Measurements from ENCODE around the gene C1orf210. TPM values are rescaled to one million over a fixed set of nuclear protein-coding genes. Genes with fewer than 3 reads are reported as not detected.

The C1orf210 gene
- total RNA-seq, 1 experiment from 2014 or later: 5.9 TPM

DNA sequence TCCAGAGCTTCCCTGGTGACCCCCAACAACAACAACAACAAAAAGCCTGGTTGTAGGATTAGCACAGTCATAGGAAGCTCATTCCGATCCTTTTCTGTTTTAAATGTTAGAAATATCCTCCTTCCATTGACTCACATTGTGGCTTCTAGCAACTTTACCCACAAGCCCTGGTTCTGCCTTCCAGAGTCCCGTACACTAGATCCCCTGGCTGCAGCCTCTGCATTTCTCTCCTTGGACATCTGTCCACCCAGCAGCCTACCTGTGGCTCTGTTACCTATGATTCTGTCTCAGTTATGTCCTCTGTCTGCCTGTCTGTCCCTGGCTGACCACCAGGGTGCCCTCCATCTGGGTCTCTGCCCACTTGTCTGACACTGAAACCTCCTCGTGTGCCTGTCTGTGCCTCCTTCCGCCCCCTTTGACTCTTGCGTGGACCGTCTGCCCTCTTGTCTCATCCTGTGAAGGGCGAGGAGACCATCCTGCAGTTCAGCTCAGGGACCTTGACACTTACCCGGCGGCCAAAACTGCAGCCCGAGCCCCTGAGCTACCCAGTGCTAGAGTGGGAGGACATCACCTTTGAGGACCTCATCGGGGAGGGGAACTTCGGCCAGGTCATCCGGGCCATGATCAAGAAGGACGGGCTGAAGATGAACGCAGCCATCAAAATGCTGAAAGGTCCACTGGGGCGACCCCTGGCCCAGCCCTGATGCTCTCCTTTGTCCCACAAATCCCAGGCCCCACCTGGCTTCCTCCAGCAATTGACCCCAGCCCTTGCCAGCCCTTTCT lies 31.5 kb upstream of the C1orf210 start:
- Histone ChIP-seq H3K4ac (ENCODE audit: low read depth, low read length) (no peak overlapping the region), H3K18ac (ENCODE audit: insufficient read length, low read depth, low read length) (no peak overlapping the region), H2BK5ac (ENCODE audit: insufficient read length, low read length) (no peak overlapping the region), H3K79me1 (ENCODE audit: insufficient read depth, low read depth, low read length, poor library complexity, severe bottlenecking) (no peaks in the 10 kb centered on the region), H4K91ac (ENCODE audit: insufficient read length, low read depth, low read length) (no peak overlapping the region), H3K9ac (ENCODE audit: extremely low read depth, insufficient read length, low read length) (no peak overlapping the region), H3K4me2 (ENCODE audit: insufficient read depth, insufficient read length, low read length) (no peak overlapping the region), H4K5ac (ENCODE audit: insufficient read length, low read depth, low read length) (no peak overlapping the region), H3K56ac (ENCODE audit: insufficient read length, low read depth, low read length) (no peak overlapping the region), H3K79me2 (ENCODE audit: insufficient read depth, low read length) (no peaks in the 10 kb centered on the region), H2AK5ac (ENCODE audit: insufficient read length, low read length) (no peak overlapping the region), H3K4me1 (ENCODE audit: insufficient read depth, low read length) (no peaks in the 10 kb centered on the region), H2AFZ (ENCODE audit: low read length) (no peak overlapping the region), H3K14ac (ENCODE audit: insufficient read depth, low read length) (peak overlapping the region; percentile 46; the same call in 1 of the 2 replicates), H3K23ac (ENCODE audit: insufficient read length, low read depth, low read length) (no peak overlapping the region), H2BK15ac (ENCODE audit: low read depth, low read length) (no peak overlapping the region), H4K20me1 (ENCODE audit: control insufficient read depth, insufficient read depth, insufficient read length) (no peaks in the 10 kb centered on the region), H2BK120ac (ENCODE audit: low read depth, low read length, poor library complexity, severe bottlenecking) (no peak overlapping the region), H4K8ac (replicated peaks; ENCODE audit: insufficient read length, low read depth, low read length) (no peak overlapping the region), H2BK12ac (ENCODE audit: insufficient read length, low read depth, low read length) (no peak overlapping the region), H3K9me3 (ENCODE audit: control insufficient read depth, low read depth, low read length) (no peaks in the 10 kb centered on the region), H2BK20ac (ENCODE audit: low read depth, low read length, poor library complexity, severe bottlenecking) (no peak overlapping the region), H3K23me2 (ENCODE audit: insufficient read length, low read depth, low read length, poor library complexity, severe bottlenecking) (no peaks in the 10 kb centered on the region), H3K27me3 (ENCODE audit: insufficient read depth, low read length) (no peaks in the 10 kb centered on the region), H3K27ac (ENCODE audit: insufficient read length, low read depth, low read length) (no peak overlapping the region), H3T11ph (ENCODE audit: low read length) (no peak overlapping the region)
- Mint-ChIP-seq H3K36me3 (ENCODE audit: insufficient read depth in 1 of 3, low read depth in 3 of 3) (no peaks in the 10 kb centered on the region), H3K9me3 (no peaks in the 10 kb centered on the region), H3K27ac (no peak overlapping the region; a peak in 2 of 7 replicates), H3K27me3 (ENCODE audit: low read depth) (no peaks in the 10 kb centered on the region; the same call in none of the 2 replicates), H3K4me3 (no peak overlapping the region), H3K4me1 (peaks cover 7 to 11% of the 10 kb centered on the region in 2 experiments)
- no peak for DNase-seq
- no CpG with 5 or more reads among the region's 16 CpGs for WGBS (ENCODE audit: extremely low coverage, insufficient read length, low lambda C conversion rate)
- peak; percentile 46 for TF ChIP-seq CTCF (conservative IDR thresholded peaks at IDR 0.05)

All from H9 (cell line).